ENCODE measurements around the gene BDH1.

Gene BDH1

DNA sequence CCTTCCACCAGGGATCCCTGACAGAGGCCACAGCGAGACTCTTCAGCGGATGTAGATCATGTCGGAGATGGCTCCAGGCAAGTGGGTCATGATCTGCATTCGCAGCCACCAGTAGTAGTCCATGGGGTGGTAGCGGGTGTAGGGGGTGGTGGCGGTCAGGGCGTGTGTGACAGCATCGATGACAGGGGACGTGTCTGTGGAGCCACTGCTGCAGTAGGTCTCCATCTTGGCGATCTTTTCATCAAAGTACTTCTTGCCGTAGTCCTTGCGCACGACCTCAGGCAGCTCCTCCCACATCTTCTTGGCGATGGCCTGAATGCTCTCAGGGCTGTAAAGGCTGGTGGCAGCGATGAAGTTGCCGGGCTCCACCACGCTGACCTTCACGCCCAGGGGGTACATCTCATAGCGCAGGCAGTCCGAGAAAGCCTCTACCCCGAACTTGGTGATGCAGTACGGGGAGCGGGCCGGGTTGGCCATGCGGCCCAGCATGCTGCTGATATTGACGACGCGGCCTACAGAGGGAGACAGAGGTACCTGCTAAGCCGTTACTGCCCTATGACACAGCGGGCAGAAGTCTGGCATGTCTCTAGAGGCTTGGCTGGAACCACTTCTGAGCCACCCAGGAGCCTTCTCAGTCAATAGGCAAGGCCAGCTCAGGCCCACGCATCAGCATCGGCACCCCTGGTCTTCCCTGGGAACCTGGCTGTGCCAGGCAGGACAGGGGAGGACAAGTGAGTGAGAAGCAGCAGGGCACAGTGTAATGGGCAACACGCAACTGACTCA is 43.7 kb downstream of the BDH1 start:
- Histone ChIP-seq H3K27me3 (ENCODE audit: control insufficient read depth, insufficient read depth, low read length) (no peaks in the 10 kb centered on the region), H3K36me3 (ENCODE audit: control insufficient read depth, insufficient read depth, low read length) (0 out of 2 replicates have a peak, but pooled peaks cover 2% of the 10 kb centered on the region), H3K4me3 (ENCODE audit: low read length) (no peak overlapping the region), H3K4me1 (ENCODE audit: control insufficient read depth, insufficient read depth, low read length) (no peaks in the 10 kb centered on the region), H3K9me3 (ENCODE audit: control insufficient read depth, insufficient read depth, low read length) (no peaks in the 10 kb centered on the region), H3K27ac (ENCODE audit: low read length) (no peak overlapping the region)
- WGBS (ENCODE audit: insufficient coverage, insufficient read length): no CpG with 5 or more reads among the region's 33 CpGs
- no peak for DNase-seq (ENCODE audit: low read depth, low spot score)

- no peak for DNase-seq (ENCODE audit: low read depth, low spot score)
- Histone ChIP-seq H3K36me3 (ENCODE audit: control insufficient read depth, insufficient read depth, low read length) (0 out of 2 replicates have a peak, but pooled peaks cover 2% of the 10 kb centered on the region), H3K27ac (ENCODE audit: low read length) (no peak overlapping the region), H3K4me1 (ENCODE audit: control insufficient read depth, insufficient read depth, low read length) (no peaks in the 10 kb centered on the region), H3K9me3 (ENCODE audit: control insufficient read depth, insufficient read depth, low read length) (no peaks in the 10 kb centered on the region), H3K27me3 (ENCODE audit: control insufficient read depth, insufficient read depth, low read length) (no peaks in the 10 kb centered on the region), H3K4me3 (ENCODE audit: low read length) (no peak overlapping the region)
- WGBS (ENCODE audit: insufficient coverage, insufficient read length): no CpG with 5 or more reads among the region's 6 CpGs
These were observed 44.6 kb downstream of the BDH1 start for GRCh38 chr3:197511130-197511529.

GRCh38 chr3:197510642-197511018 is 45.1 kb downstream of the BDH1 start:
- no peak overlapping the region for H3K4me3 ChIP-seq (ENCODE audit: low read length)
- WGBS (ENCODE audit: insufficient coverage, insufficient read length): no CpG with 5 or more reads among the region's 6 CpGs
- H3K27ac ChIP-seq (ENCODE audit: low read length): no peak overlapping the region
- H3K36me3 ChIP-seq (ENCODE audit: control insufficient read depth, insufficient read depth, low read length): 0 out of 2 replicates have a peak, but pooled peaks cover 2% of the 10 kb centered on the region
- no peaks in the 10 kb centered on the region for H3K27me3 ChIP-seq (ENCODE audit: control insufficient read depth, insufficient read depth, low read length)
- H3K4me1 ChIP-seq (ENCODE audit: control insufficient read depth, insufficient read depth, low read length): no peaks in the 10 kb centered on the region
- no peaks in the 10 kb centered on the region for H3K9me3 ChIP-seq (ENCODE audit: control insufficient read depth, insufficient read depth, low read length)
- DNase-seq (ENCODE audit: low read depth, low spot score): no peak

GRCh38 chr3:197508924-197509775 is 46.6 kb downstream of the BDH1 start:
- DNase-seq (ENCODE audit: low read depth, low spot score): no peak
- 0 out of 2 replicates have a peak, but pooled peaks cover 2% of the 10 kb centered on the region for H3K36me3 ChIP-seq (ENCODE audit: control insufficient read depth, insufficient read depth, low read length)
- H3K27me3 ChIP-seq (ENCODE audit: control insufficient read depth, insufficient read depth, low read length): no peaks in the 10 kb centered on the region
- H3K4me1 ChIP-seq (ENCODE audit: control insufficient read depth, insufficient read depth, low read length): no peaks in the 10 kb centered on the region
- no peak overlapping the region for H3K27ac ChIP-seq (ENCODE audit: low read length)
- no peaks in the 10 kb centered on the region for H3K9me3 ChIP-seq (ENCODE audit: control insufficient read depth, insufficient read depth, low read length)
- no CpG with 5 or more reads among the region's 27 CpGs for WGBS (ENCODE audit: insufficient coverage, insufficient read length)
- no peak overlapping the region for H3K4me3 ChIP-seq (ENCODE audit: low read length)

GRCh38 chr3:197508461-197508860 is 47.3 kb downstream of the BDH1 start:
- no peak for DNase-seq (ENCODE audit: low read depth, low spot score)
- H3K27me3 ChIP-seq (ENCODE audit: control insufficient read depth, insufficient read depth, low read length): no peaks in the 10 kb centered on the region
- no peaks in the 10 kb centered on the region for H3K4me1 ChIP-seq (ENCODE audit: control insufficient read depth, insufficient read depth, low read length)
- H3K36me3 ChIP-seq (ENCODE audit: control insufficient read depth, insufficient read depth, low read length): 0 out of 2 replicates have a peak, but pooled peaks cover 2% of the 10 kb centered on the region
- no peak overlapping the region for H3K4me3 ChIP-seq (ENCODE audit: low read length)
- no CpG with 5 or more reads among the region's 6 CpGs for WGBS (ENCODE audit: insufficient coverage, insufficient read length)
- H3K9me3 ChIP-seq (ENCODE audit: control insufficient read depth, insufficient read depth, low read length): no peaks in the 10 kb centered on the region
- no peak overlapping the region for H3K27ac ChIP-seq (ENCODE audit: low read length)

DNA sequence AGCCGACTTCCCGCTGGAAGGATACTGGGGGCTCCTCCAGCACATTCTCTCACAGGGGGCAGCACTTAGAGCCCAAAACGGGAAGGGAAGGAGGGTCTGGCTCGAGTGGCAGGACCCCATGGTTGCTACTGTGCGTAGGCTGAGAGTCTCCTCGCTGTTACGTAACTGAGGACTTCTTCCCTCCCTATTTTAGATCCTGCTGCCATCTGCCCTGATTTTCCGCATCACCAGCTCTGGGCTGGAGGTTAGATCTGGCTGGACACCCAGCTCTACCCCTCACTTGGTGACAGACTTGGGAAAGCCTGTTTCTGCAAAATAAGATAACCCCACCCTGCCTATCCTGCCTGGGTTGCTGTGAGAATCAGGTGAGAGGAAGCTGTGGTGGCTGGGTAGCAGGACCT is 47.7 kb downstream of the BDH1 start:
- Histone ChIP-seq H3K4me1 (ENCODE audit: control insufficient read depth, insufficient read depth, low read length) (no peaks in the 10 kb centered on the region), H3K36me3 (ENCODE audit: control insufficient read depth, insufficient read depth, low read length) (0 out of 2 replicates have a peak, but pooled peaks cover 2% of the 10 kb centered on the region), H3K9me3 (ENCODE audit: control insufficient read depth, insufficient read depth, low read length) (no peaks in the 10 kb centered on the region), H3K27me3 (ENCODE audit: control insufficient read depth, insufficient read depth, low read length) (no peaks in the 10 kb centered on the region), H3K4me3 (ENCODE audit: low read length) (no peak overlapping the region), H3K27ac (ENCODE audit: low read length) (no peak overlapping the region)
- DNase-seq (ENCODE audit: low read depth, low spot score): no peak
- no CpG with 5 or more reads among the region's 8 CpGs for WGBS (ENCODE audit: insufficient coverage, insufficient read length)

GRCh38 chr3:197507541-197507940 is 48.2 kb downstream of the BDH1 start:
- Histone ChIP-seq H3K27ac (ENCODE audit: low read length) (no peak overlapping the region), H3K36me3 (ENCODE audit: control insufficient read depth, insufficient read depth, low read length) (0 out of 2 replicates have a peak, but pooled peaks cover 2% of the 10 kb centered on the region), H3K4me3 (ENCODE audit: low read length) (no peak overlapping the region), H3K27me3 (ENCODE audit: control insufficient read depth, insufficient read depth, low read length) (no peaks in the 10 kb centered on the region), H3K4me1 (ENCODE audit: control insufficient read depth, insufficient read depth, low read length) (no peaks in the 10 kb centered on the region), H3K9me3 (ENCODE audit: control insufficient read depth, insufficient read depth, low read length) (no peaks in the 10 kb centered on the region)
- DNase-seq (ENCODE audit: low read depth, low spot score): no peak
- no CpG with 5 or more reads among the region's 8 CpGs for WGBS (ENCODE audit: insufficient coverage, insufficient read length)

DNA sequence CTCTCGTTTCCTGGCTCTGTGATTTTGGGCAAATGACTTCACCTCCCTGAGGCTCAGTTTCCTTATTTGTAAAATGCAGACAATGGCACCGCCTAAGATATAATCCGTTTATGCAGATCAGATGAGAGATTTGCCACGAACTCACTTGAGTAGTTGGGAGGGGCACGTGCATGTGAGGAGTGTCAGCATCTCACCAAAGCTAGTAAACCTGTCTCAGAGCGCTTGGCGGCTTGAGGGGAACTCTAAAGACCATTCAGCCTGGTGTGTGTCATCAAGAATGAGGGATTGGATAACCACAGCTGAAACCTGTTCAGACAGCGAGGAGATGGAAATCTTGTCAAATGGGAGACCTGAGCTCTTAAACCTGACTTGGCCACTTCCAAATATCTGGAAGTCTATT is 48.7 kb downstream of the BDH1 start:
- Histone ChIP-seq H3K27me3 (ENCODE audit: control insufficient read depth, insufficient read depth, low read length) (no peaks in the 10 kb centered on the region), H3K4me3 (ENCODE audit: low read length) (no peak overlapping the region), H3K27ac (ENCODE audit: low read length) (no peak overlapping the region), H3K4me1 (ENCODE audit: control insufficient read depth, insufficient read depth, low read length) (no peaks in the 10 kb centered on the region), H3K9me3 (ENCODE audit: control insufficient read depth, insufficient read depth, low read length) (no peaks in the 10 kb centered on the region), H3K36me3 (ENCODE audit: control insufficient read depth, insufficient read depth, low read length) (0 out of 2 replicates have a peak, but pooled peaks cover 2% of the 10 kb centered on the region)
- DNase-seq (ENCODE audit: low read depth, low spot score): no peak
- no CpG with 5 or more reads among the region's 8 CpGs for WGBS (ENCODE audit: insufficient coverage, insufficient read length)

- Histone ChIP-seq H3K4me3 (ENCODE audit: low read length) (no peak overlapping the region), H3K4me1 (ENCODE audit: control insufficient read depth, insufficient read depth, low read length) (no peaks in the 10 kb centered on the region), H3K9me3 (ENCODE audit: control insufficient read depth, insufficient read depth, low read length) (no peaks in the 10 kb centered on the region), H3K36me3 (ENCODE audit: control insufficient read depth, insufficient read depth, low read length) (no peaks in the 10 kb centered on the region; the same call in 1 of the 2 replicates), H3K27ac (ENCODE audit: low read length) (no peak overlapping the region), H3K27me3 (ENCODE audit: control insufficient read depth, insufficient read depth, low read length) (no peaks in the 10 kb centered on the region)
- WGBS (ENCODE audit: insufficient coverage, insufficient read length): no CpG with 5 or more reads among the region's 24 CpGs
- DNase-seq (ENCODE audit: low read depth, low spot score): no peak
These were observed 49.8 kb downstream of the BDH1 start for GRCh38 chr3:197505796-197506548.

GRCh38 chr3:197504641-197505121 is 51.1 kb downstream of the BDH1 start:
- H3K27ac ChIP-seq (ENCODE audit: low read length): no peak overlapping the region
- WGBS (ENCODE audit: insufficient coverage, insufficient read length): no CpG with 5 or more reads among the region's 15 CpGs
- DNase-seq (ENCODE audit: low read depth, low spot score): no peak
- H3K27me3 ChIP-seq (ENCODE audit: control insufficient read depth, insufficient read depth, low read length): no peaks in the 10 kb centered on the region
- no peak overlapping the region for H3K4me3 ChIP-seq (ENCODE audit: low read length)
- no peaks in the 10 kb centered on the region for H3K9me3 ChIP-seq (ENCODE audit: control insufficient read depth, insufficient read depth, low read length)
- H3K4me1 ChIP-seq (ENCODE audit: control insufficient read depth, insufficient read depth, low read length): no peaks in the 10 kb centered on the region
- H3K36me3 ChIP-seq (ENCODE audit: control insufficient read depth, insufficient read depth, low read length): no peaks in the 10 kb centered on the region; the same call in 1 of the 2 replicates

All from iPS DF 6.9 (cell line).